ENCODE measurements around the gene CAPS. TPM values are rescaled to one million over a fixed set of nuclear protein-coding genes. Genes with fewer than 3 reads are reported as not detected.
A peak's percentile ranks its signal among the peaks of the same experiment; 100 is the strongest.

CAPS gene
- total RNA-seq, 3 donors from 2014 or later = 9.4 to 19.0 (median 16.4) TPM

DNA sequence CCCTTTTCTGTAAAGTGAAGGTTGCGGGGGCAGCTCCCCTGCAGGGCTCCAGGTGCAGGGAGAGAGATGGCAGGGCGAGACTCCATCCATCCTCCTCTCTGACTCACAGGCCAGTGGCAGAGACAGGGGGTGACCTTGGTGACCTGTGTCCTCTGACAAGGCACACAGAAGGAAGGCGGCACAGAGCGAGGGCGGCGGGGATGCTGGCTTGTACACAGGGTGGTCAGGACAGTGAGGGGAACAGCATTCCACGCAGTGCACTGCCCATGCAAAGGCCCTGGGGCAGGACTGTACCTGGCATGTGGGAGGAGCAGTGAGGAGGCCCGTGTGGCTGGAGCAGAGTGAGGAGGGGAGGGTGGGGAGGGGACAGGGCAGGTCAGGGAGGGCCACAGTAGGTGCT, 18.2 kb upstream of the CAPS start:
- intact Hi-C loops (cut with DNase I; ENCODE audit: low total_unique reads) = no loop called here
- TF ChIP-seq POLR2A (IDR thresholded peaks at IDR 0.05) (no peak), CTCF (IDR thresholded peaks at IDR 0.05) (no peak), POLR2AphosphoS5 (IDR thresholded peaks at IDR 0.05) (no peak)
- Histone ChIP-seq H3K27me3 (no peaks in the 10 kb centered on the region), H3K9me3 (no peaks in the 10 kb centered on the region), H3K27ac (peak overlapping the region in 1 of 2 donors; percentile 68), H3K4me1 (peaks cover 0 to 8% of the 10 kb centered on the region in 2 donors), H3K4me3 (no peak overlapping the region), H3K36me3 (peaks cover 7% of the 10 kb centered on the region)
- no peak for DNase-seq (ENCODE audit: low spot score in 2 of 2)

DNA sequence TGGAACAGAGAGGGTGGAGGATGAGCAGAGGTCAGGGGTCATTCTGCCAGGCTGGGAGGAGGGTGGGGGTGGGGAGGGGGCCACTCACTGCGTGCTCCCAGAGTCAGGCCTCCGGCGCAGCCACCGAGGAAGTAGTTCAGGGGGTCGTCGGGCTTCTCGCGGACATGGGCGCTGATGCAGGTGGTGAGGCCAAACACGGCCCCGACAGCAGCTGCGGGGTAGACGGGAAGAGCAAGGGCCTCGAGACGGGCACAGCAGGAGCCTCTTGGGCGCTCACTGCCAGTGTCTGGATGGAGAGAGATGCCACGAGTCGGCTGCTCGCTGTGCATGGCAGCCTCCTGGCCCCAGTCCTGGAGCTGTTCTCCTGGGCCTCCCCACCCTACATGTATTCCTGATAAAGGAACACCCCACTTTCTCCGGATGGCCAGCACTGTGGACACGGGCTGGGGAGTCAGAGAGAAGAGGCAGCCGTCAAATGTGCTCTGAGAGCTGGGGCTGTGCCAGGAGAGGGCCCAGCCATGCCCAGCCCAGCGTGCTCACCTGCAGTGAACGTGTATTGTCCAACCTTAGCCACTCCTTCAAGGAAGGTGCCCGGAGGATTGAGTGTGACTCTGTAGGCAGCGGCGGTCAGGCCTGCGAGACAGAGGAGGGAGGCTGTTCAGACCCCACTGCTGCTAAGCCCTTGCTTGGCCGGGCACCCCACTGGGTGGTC, 17.5 kb upstream of the CAPS start:
- H3K4me1 ChIP-seq = peaks cover 0 to 8% of the 10 kb centered on the region in 2 donors
- no peaks in the 10 kb centered on the region for H3K9me3 ChIP-seq
- peaks cover 7% of the 10 kb centered on the region for H3K36me3 ChIP-seq
- H3K27ac ChIP-seq = peak overlapping the region in 1 of 2 donors; percentile 68
- DNase-seq (ENCODE audit: low spot score in 2 of 2) = no peak
- TF ChIP-seq POLR2AphosphoS5 (IDR thresholded peaks at IDR 0.05) = no peak
- no peak for TF ChIP-seq POLR2A (IDR thresholded peaks at IDR 0.05)
- no peak for TF ChIP-seq CTCF (IDR thresholded peaks at IDR 0.05)
- intact Hi-C loops (cut with DNase I; ENCODE audit: low total_unique reads) = no loop called here
- no peak overlapping the region for H3K4me3 ChIP-seq
- no peaks in the 10 kb centered on the region for H3K27me3 ChIP-seq

DNA sequence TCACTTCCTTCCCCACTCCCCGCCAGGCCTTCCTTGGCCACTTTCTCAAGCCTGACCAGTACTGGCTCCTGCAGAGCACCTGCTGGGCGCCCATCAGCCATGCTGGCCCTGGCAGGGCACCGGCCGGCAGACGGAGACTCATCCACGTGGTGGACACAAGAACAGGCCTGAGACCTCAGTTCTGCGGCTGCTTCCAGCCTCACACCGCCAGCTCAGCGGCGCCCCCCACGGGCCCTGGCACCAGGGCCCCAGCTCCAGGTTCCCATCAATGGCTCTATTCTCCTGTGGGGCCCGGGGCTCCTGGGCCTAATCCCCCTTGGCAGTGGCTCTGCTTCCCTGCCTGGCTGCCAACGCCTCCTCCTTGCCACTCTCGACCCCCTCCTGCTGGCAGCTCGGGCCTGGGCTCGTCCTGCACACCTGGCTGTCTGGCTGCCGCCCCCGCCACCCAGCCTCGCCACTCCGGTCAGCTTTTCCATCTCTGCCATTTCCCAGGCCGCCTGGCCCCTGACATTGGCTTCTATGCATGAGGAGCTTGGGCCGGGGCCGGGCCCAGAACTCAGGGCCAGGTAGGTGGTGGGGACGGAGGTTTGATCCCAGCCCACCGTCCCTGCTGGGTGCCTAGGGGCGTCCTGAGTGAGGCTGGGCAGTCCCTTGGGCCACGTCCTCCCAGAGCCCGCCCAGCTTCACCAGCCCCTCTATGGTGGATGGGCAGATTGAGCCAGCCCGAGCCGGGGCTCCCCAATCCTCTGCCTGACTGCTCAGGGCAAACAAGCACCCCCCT, 16.7 kb upstream of the CAPS start:
- TF ChIP-seq CTCF (IDR thresholded peaks at IDR 0.05) (no peak), POLR2A (IDR thresholded peaks at IDR 0.05) (no peak)
- peaks cover 7% of the 10 kb centered on the region for H3K36me3 ChIP-seq

GRCh38 chr19:5899728-5900526, 14.1 kb upstream of the CAPS start:
- no peak overlapping the region for H3K4me3 ChIP-seq
- no peak for DNase-seq (ENCODE audit: low spot score in 2 of 2)
- intact Hi-C loops (cut with DNase I; ENCODE audit: low total_unique reads) = loop anchor here (10.0 kb wide), 1 partner anchor 95 kb away; the partner anchor contains the start of gene NRTN
- no peaks in the 10 kb centered on the region for H3K27me3 ChIP-seq
- H3K4me1 ChIP-seq = peaks cover 0 to 5% of the 10 kb centered on the region in 2 donors
- no peak overlapping the region for H3K27ac ChIP-seq
- H3K36me3 ChIP-seq = peaks cover 7% of the 10 kb centered on the region
- H3K9me3 ChIP-seq = no peaks in the 10 kb centered on the region
- TF ChIP-seq CTCF (IDR thresholded peaks at IDR 0.05) (no peak), POLR2A (IDR thresholded peaks at IDR 0.05) (no peak)

More for the DNA sequence above, 16.7 kb upstream of the CAPS start:
- DNase-seq (ENCODE audit: low spot score in 2 of 2) = no peak
- no peak overlapping the region for H3K4me3 ChIP-seq
- H3K27me3 ChIP-seq = no peaks in the 10 kb centered on the region
- H3K9me3 ChIP-seq = no peaks in the 10 kb centered on the region
- H3K27ac ChIP-seq = peak overlapping the region; percentile 32 to 50
- H3K4me1 ChIP-seq = peaks cover 0 to 1% of the 10 kb centered on the region in 2 donors
- intact Hi-C loops (cut with DNase I; ENCODE audit: low total_unique reads) = no loop called here
